Thyroid gland (tissue), 4 donors: ENCODE measurements around the gene TRIOBP. TPM values are rescaled to one million over a fixed set of nuclear protein-coding genes. Genes with fewer than 3 reads are reported as not detected.
A peak's percentile ranks its signal among the peaks of the same experiment; 100 is the strongest.

Experiments
- DNase-seq, 2 donors: peaks; one replicate each; pipeline ENCODE4 v3.0.0-alpha.2; 2019
- H3K27ac ChIP-seq, 3 donors: fragments of 200-600 bp; sonication (generic); 1 replicate in 2 of 3; 2 replicates in 1 of 3; pipeline ENCODE4 v1.5.1; 2016 to 2019; ENCODE audit warnings: mild to moderate bottlenecking in 1 of 3, moderate library complexity in 1 of 3
- H3K27me3 ChIP-seq: fragments of 200-600 bp; sonication (generic); one replicate; pipeline ENCODE4 v1.5.1; 2019
- H3K36me3 ChIP-seq, 2 donors: fragments of 200-600 bp; sonication (generic); one replicate each; pipeline ENCODE4 v1.5.1; 2016 to 2019
- H3K4me1 ChIP-seq, 2 donors: fragments of 200-600 bp; sonication (generic); one replicate each; pipeline ENCODE4 v1.5.1; 2017 to 2019
- H3K4me3 ChIP-seq, 3 donors: fragments of 200-600 bp; sonication (generic); replicated peaks in 1 of 3; 1 replicate in 2 of 3; 2 replicates in 1 of 3; pipeline ENCODE4 v1.5.1; 2016; ENCODE audit warnings: mild to moderate bottlenecking in 1 of 3
- H3K9me3 ChIP-seq: fragments of 200-600 bp; sonication (generic); one replicate; pipeline ENCODE4 v1.5.1; 2017
- CTCF ChIP-seq, 6 experiments: fragments of 200-600 bp in 3 of 6; fragments of 450-650 bp in 3 of 6; sonication (generic) in 3 of 6; IDR thresholded peaks; one replicate each; pipeline ENCODE4 v1.5.1; 2016 to 2019; ENCODE audit warnings: antibody characterized with exemption in 6 of 6, mild to moderate bottlenecking in 2 of 6, inconsistent platforms in 1 of 6, moderate library complexity in 1 of 6
- POLR2A ChIP-seq, 2 donors: fragments of 450-650 bp; IDR thresholded peaks; one replicate each; pipeline ENCODE4 v1.6.1; 2017; ENCODE audit warnings: antibody characterized with exemption in 2 of 2, mild to moderate bottlenecking in 2 of 2, moderate library complexity in 1 of 2
- WGBS, 2 donors: methylation state at CpG; one replicate each; pipeline ENCODE4 v1.1.5; 2017; 5-methylcytosine and 5-hydroxymethylcytosine counted together
- intact Hi-C: fragments of 100-400 bp; cut with DNase I; formaldehyde crosslinking; loops from one replicate; pipeline ENCODE4 v1.15.1; 2023
- total RNA-seq, 4 donors: library from RNA; depleted of rRNA; stranded (reverse); fragments of >200 nt; gene quantifications; one replicate each; pipeline ENCODE4 v1.2.3, GENCODE V29; 2016

Gene TRIOBP
- total RNA-seq, 4 donors from 2014 or later: 120 to 150 (median 140) TPM

- 79 to 87% methylated on average over 15 to 16 of the region's 16 CpGs for WGBS, 2 donors
- Histone ChIP-seq H3K27ac (peak overlapping the region; percentile 40 to 90 (median 55)), H3K4me3 (no peak overlapping the region), H3K4me1 (peaks cover 17 to 46% of the 10 kb centered on the region in 2 donors), H3K27me3 (no peaks in the 10 kb centered on the region), H3K9me3 (no peaks in the 10 kb centered on the region), H3K36me3 (no peaks in the 10 kb centered on the region)
- peak; percentile 43 to 51 for DNase-seq
- TF ChIP-seq POLR2A (IDR thresholded peaks at IDR 0.05): no peak
- TF ChIP-seq CTCF (IDR thresholded peaks at IDR 0.05): no peak
- intact Hi-C loops: loop anchor here (10.0 kb wide), 1 partner anchor 52 kb away; no protein-coding TSS in a partner anchor
Observed at GRCh38 chr22:37742376-37743171, 45.7 kb downstream of the TRIOBP start.

GRCh38 chr22:37744589-37744988 is 47.7 kb downstream of the TRIOBP start:
- Histone ChIP-seq H3K27ac (peak overlapping the region; percentile 80 to 91 (median 90)), H3K27me3 (no peaks in the 10 kb centered on the region), H3K9me3 (no peaks in the 10 kb centered on the region), H3K36me3 (no peaks in the 10 kb centered on the region), H3K4me1 (peaks cover 35 to 66% of the 10 kb centered on the region in 2 donors), H3K4me3 (no peak overlapping the region)
- WGBS, 2 donors: 67 to 71% methylated on average over 5 to 6 of the region's 6 CpGs
- intact Hi-C loops: loop anchor here (10.0 kb wide), 1 partner anchor 50 kb away; no protein-coding TSS in a partner anchor
- no peak for TF ChIP-seq POLR2A (IDR thresholded peaks at IDR 0.05)
- no peak for TF ChIP-seq CTCF (IDR thresholded peaks at IDR 0.05)
- peak in 1 of 2 donors; percentile 33 for DNase-seq

GRCh38 chr22:37745548-37746365 is 48.9 kb downstream of the TRIOBP start:
- peak overlapping the region; percentile 98 to 99 (median 99) for H3K27ac ChIP-seq
- no peaks in the 10 kb centered on the region for H3K27me3 ChIP-seq
- intact Hi-C loops: loop anchor here (10.0 kb wide), 1 partner anchor 49 kb away; no protein-coding TSS in a partner anchor
- DNase-seq: peak; percentile 93 to 94
- no peaks in the 10 kb centered on the region for H3K36me3 ChIP-seq
- H3K4me3 ChIP-seq: peak overlapping the region; percentile 56 to 71 (median 63)
- TF ChIP-seq POLR2A (IDR thresholded peaks at IDR 0.05) (peak in 1 of 2 donors; percentile 71), CTCF (IDR thresholded peaks at IDR 0.05) (no peak)
- no peaks in the 10 kb centered on the region for H3K9me3 ChIP-seq
- peaks cover 46 to 75% of the 10 kb centered on the region in 2 donors for H3K4me1 ChIP-seq
- WGBS, 2 donors: 0 to 1% methylated on average over 38 to 44 of the region's 94 CpGs

GRCh38 chr22:37746366-37747079 is 49.7 kb downstream of the TRIOBP start:
- DNase-seq: peak; percentile 39 to 40
- peaks cover 49 to 75% of the 10 kb centered on the region in 2 donors for H3K4me1 ChIP-seq
- WGBS, 2 donors: 1% methylated on average over 24 to 33 of the region's 64 CpGs
- H3K4me3 ChIP-seq: peak overlapping the region; percentile 71 to 82 (median 81)
- H3K36me3 ChIP-seq: no peaks in the 10 kb centered on the region
- intact Hi-C loops: loop anchor here (10.0 kb wide), 1 partner anchor 48 kb away; no protein-coding TSS in a partner anchor
- no peaks in the 10 kb centered on the region for H3K27me3 ChIP-seq
- peak overlapping the region; percentile 98 to 99 (median 99) for H3K27ac ChIP-seq
- H3K9me3 ChIP-seq: no peaks in the 10 kb centered on the region
- TF ChIP-seq POLR2A (IDR thresholded peaks at IDR 0.05) (peak in 1 of 2 donors; percentile 5), CTCF (IDR thresholded peaks at IDR 0.05) (peak in 1 of 6 experiments; percentile 15)
